Measurements from ENCODE around the gene EPHA1.

DNA sequence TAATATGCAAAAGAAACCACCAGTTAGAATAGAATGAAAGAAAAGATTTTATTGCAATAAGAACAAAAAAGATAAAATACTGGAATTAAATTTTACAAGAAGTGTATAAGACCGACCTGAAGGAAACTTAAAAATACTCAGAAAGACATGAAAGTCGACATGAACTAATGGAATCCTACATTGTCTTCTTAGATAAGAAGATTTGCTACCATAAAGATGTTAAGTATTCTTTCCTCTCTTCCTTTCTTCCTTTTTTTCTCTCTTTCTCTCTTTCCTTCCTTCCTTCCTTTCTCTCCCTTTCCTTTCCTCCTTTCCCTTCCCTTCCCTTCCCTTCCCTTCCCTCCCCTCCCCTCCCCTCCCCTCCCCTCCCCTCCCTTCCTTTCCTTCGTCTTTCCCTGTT is 41.1 kb upstream of the EPHA1 start:
- no peak for TF ChIP-seq CTCF (IDR thresholded peaks at IDR 0.05; ENCODE audit: low read depth, low read length, poor library complexity, severe bottlenecking)
- no peak for TF ChIP-seq EZH2phosphoT487 (IDR thresholded peaks at IDR 0.05; ENCODE audit: borderline replicate concordance, low read length)
